Suppressor macrophage treated with lipopolysaccharide for 1 hour (primary cell): Measurements from ENCODE around the gene CLDND2.

Experiments
- DNase-seq, 3 donors: peaks; one replicate each; pipeline ENCODE4 v3.0.0-alpha.2; 2020 to 2022

CLDND2 gene

DNA sequence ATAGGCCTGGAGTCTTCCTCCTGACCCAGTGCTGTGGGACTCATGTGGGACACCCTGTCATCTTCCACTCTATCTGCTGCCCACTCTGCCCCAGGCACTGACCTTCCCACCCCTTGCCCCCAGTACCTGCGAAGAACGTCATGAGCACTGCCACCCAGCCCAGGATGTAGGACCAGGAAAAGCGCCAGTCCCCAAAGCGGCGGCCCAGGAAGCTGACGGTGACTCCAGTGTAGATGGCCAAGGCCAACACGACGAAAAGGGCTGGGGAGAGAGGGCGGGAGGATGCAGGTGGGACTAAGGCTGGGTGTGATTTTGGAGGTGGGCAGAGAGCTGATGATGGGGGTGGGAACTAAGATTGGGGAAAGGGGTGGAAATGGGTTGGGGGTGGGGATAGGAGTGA lies 11.6 kb upstream of the CLDND2 start:
- peak in 1 of 3 donors; percentile 5 for DNase-seq

DNA sequence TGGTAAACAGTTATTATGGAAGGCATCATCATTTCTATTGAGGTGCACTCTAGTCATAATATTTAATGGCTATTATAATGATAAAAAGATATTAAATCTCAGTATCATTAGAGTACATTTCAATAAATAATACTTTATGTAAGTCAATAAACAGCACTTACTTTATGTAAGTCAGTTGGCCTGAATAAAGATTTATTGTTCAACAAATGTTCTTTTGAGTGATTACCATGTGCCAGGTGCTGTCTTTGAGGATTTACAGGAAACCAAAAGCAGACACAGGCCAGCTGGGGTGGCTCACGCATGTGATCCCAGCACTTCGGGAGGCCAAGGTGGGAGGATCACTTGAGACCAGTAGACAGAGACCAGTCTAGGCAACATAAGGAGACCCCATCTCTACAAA lies 8.6 kb upstream of the CLDND2 start:
- no peak for DNase-seq

DNA sequence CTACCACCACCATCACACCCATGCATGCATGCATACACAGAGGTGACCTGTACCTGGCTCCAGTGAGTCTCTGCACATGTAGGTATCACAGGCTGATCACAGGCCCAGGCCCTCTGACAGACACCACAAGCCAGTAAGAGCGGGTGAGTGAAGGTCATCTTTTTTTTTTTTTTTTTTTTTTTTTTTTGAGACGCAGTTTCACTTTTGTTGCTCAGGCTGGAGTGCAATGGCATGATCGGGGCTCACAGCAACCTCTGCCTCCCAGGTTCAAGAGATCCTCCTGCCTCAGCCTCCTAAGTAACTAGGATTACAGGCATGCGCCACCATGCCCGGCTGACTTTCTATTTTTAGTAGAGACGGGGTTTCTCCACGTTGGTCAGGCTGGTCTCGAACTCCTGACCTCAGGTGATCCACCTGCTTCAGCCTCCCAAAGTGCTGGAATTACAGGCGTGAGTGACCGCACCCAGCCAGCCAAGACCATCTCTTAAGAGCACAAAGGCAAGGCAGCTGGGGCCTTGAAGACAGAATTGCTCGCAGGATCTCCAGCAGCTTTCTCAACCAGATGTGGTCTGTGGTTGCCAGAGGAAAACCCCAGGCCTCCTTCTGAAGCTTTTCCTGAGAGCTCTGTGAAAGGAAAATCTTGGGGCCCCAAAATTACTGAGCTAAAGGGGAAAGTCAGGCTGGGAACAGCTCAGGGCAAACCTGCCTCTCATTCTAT lies 6.9 kb upstream of the CLDND2 start:
- DNase-seq = peak; percentile 28 to 65 (median 53)

DNA sequence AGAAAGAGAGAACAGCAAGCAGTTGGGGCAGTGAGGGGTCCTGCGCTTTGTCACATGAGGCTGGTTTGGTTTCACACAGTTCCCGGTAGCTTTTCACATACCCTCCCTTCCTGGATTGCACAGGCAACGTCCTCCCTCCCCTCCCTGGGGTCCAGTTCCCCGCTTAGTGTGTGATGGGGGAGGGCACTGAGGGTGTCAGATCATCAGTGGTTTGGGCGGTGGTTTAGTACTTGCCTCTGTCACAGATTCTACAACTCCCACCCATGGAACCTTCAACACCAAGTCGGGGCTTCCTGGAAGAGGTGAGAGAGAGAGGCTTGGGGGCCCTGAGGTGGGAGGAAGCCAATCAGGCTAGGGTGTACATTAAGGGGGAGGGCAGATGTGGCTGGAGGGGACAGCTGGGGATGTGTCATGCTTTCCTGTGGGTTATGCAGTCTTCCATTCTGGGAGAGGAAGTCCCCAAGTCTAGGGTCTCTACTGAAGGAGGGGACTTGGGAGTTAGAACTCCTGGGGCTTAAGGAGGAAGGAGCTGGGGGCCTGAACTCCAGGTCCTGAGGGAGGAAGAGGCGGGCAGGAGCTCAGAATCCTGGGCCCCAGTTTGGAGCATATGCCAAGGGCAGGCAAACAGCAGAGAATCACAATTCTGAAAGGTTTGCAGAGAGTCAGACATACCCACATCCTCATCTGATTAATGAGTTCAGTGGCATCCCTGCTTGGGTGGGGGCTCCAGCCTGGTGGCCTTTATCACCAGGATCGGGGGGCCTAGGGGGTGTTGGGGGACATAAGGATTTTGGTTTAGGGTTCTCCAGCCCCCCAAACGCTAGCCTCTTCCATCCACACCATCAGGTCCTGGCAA lies 4.1 kb upstream of the CLDND2 start, which contains the start of gene NKG7:
TSS of gene NKG7 (minus strand) at position 6 of the 856 bp plus-strand sequence. CDS start 119 bp downstream, outside the sequence.
- DNase-seq = peak; percentile 27 to 40 (median 32)

DNA sequence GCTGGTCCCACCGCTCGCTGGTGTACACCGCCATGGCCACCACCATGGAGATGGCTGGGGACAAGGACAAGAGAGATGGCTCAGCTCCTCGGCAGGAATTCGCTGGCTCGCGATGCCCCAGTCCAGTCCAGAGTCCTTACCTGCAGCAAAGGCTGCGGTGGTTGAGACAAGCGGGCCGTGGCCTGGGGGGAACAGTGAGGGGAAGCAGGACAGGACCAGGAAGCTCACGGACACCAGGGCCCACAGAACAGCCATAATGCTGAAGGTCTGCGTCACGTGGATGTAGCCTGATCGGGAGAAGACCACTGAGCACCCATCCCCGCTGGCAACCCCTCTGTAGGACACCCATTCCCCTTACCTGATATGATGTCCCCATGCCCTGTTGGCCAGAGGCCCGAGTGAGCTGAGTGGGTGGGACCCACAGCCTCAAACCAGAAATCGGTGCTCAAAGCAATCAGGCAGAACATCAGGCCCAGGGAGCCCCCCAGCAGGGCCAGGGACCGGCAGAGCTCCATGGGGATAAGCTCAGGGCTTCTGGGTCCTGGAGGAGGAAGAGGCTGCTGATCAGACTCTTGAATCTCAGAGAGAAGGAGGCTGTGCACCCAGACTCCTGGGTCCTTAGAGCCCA lies 3.3 kb upstream of the CLDND2 start:
- no peak for DNase-seq

DNA sequence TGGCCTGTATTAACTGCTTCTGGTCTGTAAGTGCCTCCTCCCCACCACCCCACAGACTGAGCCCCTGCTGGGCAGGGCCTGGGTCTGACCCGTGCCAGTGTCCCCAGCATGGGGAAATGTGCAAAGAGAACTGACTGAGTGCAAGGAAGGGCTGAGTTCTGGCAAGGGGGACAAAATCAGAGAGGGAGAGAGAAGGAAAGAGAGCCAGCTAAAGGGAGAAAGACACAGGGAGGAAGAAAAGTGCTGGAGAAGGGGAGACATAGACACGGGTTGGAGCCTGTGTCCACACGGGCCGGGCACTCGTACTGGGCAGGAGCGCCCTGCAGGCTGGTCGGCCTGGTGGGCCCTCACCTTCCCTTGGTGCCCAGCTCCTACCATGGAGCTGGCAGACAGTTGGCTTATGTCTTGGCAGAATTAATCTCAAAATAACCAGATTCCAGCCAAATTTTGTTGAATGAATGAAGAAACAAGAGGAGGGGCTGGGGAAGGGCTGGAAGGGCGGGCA lies 2.4 kb upstream of the CLDND2 start:
- no peak for DNase-seq

DNA sequence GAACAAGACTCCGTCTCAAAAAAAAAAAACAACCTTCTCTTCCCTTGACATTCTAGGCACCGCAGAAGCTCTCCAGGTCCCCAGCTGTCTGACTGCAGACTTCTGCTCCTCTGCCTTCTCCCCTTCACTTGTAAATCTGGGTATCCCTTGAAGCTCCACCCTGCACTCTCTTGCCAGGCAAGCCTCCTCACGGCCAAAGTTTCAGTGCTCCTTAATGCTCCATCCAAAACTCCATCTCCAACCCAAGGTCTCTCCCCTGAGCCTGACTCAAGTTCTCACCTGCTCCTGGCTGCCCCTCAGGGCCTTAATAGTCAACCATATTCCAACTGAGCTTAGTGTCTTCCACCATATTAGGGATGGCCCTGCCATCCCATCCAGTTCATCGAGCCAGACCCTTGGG lies 1.4 kb upstream of the CLDND2 start:
- DNase-seq = no peak

DNA sequence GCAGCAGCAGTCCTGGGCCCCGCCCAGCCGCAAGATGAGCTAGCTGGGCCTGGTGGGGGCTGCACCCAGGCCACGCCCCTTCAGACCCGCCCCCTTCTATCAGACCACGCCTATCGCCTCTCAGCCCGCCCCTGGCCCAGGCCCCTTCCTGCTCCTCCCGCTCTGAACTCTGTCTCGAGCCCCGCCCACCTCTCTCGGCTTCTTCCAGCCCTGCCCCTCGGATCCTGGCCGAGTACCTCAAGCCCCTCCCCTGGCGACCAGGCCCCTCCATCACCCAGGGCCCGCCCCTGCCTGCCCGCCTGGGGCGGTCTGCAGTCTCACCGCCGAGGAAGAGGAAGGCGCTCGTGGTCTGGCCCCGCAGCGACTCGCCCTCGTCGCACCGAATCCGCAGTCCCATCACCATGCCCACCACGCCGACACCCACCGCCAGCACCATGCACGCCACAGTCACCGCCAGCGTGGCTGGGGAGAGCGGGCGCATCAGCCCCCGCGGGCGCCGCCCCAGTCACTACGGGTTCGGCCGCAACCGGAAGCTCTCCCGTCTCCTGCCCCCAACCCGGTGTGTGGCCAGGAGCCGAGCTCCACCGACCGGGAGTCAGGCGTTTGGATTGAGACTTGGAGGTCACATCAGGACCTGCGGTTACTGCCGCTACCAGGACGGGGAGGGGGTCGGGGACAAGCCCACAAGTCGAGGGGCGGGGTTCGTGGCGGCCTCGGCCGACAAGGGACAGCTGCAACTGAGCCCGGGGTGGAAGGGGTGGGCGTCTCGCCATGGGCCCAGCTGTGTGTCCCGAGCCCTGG lies 1.0 kb downstream of the CLDND2 start:
- peak; percentile 95 to 98 (median 97) for DNase-seq

DNA sequence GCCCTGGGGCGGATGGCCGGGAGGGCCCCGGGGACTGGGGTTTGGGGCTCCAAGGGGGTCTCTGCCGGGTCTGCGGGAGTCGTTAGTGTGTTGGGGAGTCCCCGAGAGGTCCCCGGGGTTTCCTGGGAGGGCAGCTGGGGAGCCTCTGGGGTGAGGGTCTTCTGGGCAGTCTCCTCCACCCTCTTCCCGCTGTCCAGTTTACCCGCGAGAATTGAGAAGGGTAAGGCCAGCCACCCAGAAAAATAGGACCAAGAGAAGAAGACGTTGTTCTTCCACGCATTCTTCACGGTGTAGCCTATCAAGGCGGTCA lies 1.6 kb downstream of the CLDND2 start:
- DNase-seq = no peak

DNA sequence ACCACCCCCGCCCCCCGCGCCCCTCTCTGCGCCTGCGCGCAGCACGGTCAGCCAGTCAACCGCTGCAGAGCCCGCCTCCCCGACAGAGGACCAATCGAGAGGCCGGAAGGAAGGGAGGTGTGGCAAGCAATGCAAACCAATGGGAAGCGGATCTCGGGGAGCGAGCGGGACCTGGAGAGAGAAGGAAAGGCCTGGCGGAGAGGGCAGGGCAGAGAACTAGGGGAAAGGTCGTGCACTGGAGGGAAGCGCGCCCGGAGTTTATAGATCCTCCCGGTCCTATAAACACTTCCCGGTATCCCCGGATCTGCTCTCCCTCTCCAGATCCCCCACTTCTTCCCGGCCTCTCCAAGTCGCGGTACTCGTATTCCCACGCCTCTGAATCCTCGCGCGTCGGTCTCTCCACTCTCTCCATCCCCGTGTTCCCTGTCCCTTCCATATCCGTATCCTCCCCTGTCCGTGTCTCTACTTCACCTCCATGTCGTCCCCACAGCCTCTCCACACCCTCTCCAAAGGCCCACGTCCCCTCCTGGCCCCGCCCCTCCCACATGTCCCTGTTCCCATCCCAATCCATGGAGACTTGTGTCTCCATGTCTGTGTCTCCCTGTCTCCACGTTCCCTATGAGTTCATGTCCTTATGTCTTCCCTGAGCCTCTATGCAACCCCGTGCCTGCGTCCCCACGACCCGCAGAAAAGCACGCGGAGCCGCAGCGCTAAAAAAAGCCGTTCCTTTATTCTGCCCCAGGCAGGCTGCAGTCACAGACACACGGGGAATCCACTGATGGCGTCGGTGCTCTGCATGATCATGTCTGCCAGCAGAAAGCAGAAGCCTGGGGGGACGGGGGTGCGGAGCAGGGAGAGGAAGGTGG lies 2.2 kb downstream of the CLDND2 start:
- DNase-seq = peak; percentile 97 to 98 (median 98)

DNA sequence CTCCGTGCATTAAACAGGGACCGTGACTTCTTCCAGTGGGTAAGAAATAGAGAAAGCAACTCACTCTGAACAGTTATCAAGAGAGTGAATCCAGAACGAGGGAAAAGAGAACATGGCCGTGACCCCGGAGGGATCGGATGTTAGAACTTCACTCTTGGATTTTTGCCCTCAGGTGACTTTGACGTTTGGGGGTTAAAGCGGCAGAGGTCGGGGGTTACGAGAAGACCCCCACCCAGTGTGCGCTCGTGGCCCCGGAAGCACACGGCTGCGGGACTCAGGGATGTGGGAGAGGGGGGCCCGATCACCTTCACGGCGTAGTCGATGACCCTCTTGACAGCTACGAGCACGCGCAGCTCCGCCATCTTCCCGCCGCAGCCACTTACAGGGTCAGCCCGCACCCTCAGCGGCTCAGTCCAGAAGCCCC lies 2.8 kb downstream of the CLDND2 start, which contains the start of gene ETFB:
TSS of gene ETFB (minus strand) at position 424 of the 424 bp plus-strand sequence. CDS start at position 362, 62 bp downstream.
- no peak for DNase-seq

DNA sequence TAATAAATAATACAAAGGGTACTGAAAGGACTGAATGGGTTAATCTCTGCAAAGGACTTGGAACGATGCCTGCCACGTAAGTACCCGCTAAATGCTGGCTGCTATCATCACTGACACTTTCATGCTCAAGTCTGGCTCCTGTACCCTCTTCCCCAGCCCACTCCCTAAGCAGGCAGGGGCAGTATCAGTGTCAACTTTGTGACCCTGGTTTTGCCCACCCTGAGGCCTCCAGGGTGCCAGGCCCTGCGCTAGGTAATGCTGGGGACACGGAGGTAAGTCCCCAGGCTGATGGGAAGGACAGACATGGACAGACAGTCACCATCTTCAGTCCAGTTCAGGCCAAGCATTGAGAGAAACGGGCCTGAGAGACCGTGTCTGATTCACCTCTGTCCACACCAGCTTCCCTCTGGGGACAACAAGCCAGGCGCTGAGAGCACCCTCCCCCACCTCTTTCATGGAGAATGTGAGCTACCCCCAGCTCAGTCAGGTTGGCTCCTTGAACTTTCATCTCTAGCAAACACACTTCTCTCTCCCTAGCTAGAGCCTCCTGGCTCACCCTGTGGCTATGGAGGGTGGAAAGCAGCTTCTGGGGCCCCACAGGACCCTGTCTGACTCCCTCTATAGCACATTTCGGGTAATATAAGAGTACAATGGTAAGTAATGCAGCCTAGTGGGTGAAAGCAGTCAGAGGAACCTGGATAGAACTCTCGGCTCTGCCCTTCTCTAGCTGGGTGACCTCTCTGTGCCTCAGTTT lies 3.4 kb downstream of the CLDND2 start:
- peak; percentile 38 to 49 (median 44) for DNase-seq

DNA sequence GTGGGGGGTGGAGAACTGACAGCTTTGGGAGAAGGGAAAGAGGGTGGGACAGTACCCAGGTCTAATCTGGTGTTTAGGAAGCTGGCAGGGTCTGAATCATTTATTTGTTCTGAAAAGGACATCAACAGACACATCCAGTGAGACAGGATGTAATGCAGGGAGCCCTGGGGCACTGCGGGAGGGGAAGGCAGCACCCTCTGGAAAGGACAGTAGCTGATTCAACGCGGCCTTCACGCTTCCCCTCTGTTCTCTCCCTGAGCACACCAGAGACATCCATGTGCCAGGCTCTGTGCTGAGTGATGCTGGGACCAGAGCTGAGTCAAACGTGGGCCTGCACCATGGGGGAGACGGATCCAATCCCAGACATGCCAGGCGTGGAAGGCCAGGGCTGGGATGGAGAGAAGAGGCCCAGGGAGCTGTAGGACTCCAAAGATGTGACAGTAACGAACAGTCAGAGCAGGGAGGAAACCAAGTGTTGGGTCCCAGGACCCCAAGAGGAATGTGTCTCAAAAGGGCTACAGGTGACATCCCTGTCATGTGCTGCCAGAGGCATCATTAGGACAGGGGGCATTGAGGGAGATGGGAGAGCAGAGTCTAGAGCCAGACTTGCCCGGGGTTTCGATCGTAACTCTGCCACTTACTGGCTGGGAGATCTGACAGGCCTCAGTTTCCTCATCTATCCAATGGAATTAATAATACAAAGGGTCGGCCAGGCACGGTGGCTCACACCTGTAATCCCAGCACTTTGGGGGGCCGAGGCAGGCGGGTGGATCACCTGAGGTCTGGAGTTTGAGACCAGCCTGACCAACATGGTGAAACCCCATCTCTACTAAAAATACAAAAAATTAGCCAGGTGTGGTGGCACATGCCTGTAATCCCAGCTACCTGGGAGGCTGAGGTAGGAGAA lies 4.3 kb downstream of the CLDND2 start:
- DNase-seq = no peak

DNA sequence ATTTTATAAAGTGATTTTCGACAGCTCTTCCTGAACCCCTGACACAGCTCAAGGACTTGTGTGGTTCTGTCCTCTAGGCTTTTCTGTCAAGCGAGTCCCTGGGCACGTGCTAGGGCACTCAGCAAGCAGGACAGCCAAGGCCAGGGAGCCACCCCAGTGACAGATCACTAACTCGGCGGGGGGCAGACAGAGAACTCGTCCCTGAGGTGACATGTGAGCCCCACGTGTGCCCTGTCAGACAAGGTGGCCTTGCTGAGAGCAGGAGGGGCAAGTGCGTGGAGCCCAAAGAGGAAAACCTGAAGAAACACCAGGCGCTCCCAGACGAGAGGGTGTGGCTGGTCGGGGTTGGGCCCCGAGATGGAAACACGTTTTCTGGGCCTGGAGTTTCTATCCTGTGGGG lies 7.6 kb downstream of the CLDND2 start:
- DNase-seq = no peak

DNA sequence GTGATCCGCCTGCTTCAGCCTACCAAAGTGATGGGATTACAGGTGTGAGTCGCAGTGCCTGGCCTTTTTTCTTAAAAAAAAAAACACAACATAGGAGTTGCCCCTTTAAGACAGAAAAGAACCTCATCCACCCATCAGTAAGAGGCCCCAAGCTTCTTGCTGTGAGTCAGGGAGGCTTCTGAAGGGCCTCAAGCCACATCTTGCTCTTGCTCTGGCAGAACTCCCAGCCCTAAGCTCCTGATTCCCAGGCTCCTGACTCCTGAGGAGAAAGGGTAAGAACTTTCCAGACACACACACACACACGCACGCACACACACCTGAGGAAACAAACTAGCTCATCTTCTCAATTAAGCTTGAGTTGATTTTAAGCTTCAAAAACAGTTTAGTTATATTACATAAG lies 9.5 kb downstream of the CLDND2 start:
- no peak for DNase-seq

DNA sequence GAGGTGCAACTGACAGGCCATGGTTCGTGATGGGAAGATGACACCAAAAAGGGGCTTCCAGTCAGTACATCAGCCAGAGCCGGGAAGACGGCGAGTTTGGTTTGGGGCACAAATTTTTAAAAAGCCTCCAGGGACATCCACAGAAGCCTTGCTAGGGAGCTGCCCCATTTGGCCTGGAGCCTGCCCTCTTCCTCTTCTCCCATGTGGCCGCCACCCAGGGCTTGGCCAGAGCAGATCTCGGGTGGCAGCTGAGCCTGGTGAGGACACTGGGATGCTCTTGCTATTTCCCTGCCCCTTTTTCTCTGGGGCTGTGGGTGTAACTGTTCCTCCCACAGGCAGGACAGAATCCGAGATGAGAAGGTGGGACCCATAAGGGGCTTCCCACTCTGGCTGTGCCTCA lies 10.9 kb downstream of the CLDND2 start:
- DNase-seq = no peak

DNA sequence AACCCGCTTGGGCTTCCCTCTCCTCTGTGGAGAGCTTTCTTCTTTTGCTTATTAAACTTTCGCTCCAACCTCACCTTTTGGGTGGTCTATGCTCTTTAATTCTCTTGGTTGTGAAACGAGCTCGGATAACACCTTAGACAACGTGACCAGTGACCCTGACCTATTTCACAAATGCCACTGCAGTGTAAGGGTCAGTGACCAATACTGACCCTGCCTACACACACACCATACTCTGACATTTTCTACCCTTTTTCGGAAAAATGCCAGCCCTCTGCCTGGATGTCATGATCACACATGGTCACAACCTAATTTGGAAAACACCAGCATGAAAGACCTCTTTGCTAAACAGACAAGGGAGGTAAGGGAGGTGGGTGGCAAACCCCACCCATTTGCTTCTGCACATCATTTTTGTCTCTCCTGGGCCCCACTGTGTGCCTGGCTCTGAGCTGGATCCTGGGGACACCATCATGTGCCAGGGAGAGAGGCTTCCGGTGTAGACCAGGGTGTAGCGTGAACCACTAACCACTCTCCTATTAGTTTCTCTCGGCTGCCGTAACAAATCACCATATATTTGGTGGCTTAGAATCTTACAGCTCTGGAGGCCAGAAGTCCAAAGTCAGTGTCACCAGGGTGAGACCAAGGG lies 12.5 kb downstream of the CLDND2 start:
- DNase-seq = no peak

DNA sequence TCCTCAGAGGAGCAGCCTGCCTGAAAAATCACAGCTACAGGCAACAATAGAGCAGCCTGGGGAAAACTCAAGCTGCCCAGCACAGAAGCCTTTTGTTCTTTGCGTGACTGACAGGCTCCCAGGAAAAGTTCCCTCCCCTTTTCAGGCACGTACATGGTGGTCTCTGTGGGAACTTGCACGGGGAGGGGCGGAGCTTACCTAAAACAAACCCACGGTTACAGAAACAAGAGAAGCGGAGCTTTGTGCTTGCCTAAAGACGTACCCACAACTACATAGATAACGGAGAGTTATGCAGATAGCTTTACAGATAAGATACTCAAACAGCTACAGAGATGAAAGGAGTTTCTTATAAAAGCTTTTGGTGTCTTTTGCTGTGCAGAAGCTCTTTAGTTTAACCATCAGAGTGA lies 14.1 kb downstream of the CLDND2 start:
- DNase-seq = no peak

DNA sequence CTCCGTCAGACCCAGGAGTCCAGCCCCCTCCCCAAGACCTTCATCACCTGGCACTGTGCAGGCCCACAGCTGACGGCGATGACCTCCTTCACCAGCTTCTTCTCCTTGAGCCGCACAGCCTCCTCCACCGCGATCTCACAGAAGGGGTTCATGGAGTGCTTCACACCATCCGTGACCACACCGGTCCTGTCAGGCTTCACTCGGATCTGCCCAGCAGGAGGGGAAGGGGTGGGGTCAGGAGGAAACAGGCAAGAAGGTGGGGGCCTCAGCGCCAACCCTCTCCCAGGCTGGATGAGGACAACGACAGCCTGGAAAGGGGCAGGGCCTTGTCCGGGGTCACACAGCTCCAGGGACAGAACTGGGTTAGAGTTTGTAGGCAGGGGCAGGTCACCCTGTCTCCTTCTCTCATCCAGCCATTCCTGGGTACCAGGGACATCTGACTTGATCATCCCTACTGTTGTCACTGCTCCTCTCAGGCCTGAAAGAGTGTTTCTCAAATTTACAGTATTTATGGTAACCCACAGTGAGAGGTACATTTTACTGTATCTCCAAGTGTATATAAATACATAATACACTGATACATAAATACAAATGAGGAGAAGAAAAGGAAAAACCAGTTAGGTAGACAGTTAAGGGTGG lies 14.6 kb downstream of the CLDND2 start:
- DNase-seq = no peak
